ENCODE results near the gene SNAP25. TPM values are rescaled to one million over a fixed set of nuclear protein-coding genes. Genes with fewer than 3 reads are reported as not detected.

Gene SNAP25
- total and polyA plus RNA-seq, 10 of the 15 experiments (the other 5 are each of a cell fraction or from before 2014, with no cell fraction given): not detected

- no peak for ATAC-seq
- no peak overlapping the region for H2AFZ ChIP-seq (ENCODE audit: control insufficient read depth, low read depth, low read length)
- ChIA-PET CTCF (no interaction called here), POLR2A (no interaction called here), SMC1A (ENCODE audit: uncharacterized antibody, unreplicated experiment) (no interaction called here), RAD21 (ENCODE audit: unreplicated experiment) (no interaction called here)
- H3K27me3 ChIP-seq (replicated peaks in 1 of 2; ENCODE audit: control insufficient read depth in 2 of 2, insufficient read depth in 2 of 2, low read length in 1 of 2): no peaks in the 10 kb centered on the region
- H3K4me2 ChIP-seq (ENCODE audit: control insufficient read depth, insufficient read depth): no peak overlapping the region
- in situ Hi-C loops (cut with MboI): no loop called here
- intact Hi-C loops (cut with micrococcal nuclease; ENCODE audit: unreplicated experiment): no loop called here
- no peak overlapping the region for H3K4me3 ChIP-seq
- DNase-seq (ENCODE audit: low read depth, low spot score): no peak
- H4K20me1 ChIP-seq (ENCODE audit: control insufficient read depth, insufficient read depth): no peaks in the 10 kb centered on the region
- no peaks in the 10 kb centered on the region for H3K9me3 ChIP-seq (replicated peaks; ENCODE audit: control insufficient read depth, insufficient read depth, low read length)
- no peak for FAIRE-seq
- no peaks in the 10 kb centered on the region for H3K79me2 ChIP-seq (ENCODE audit: control insufficient read depth, insufficient read depth, low read length)
- H3K36me3 ChIP-seq (ENCODE audit: control insufficient read depth in 2 of 2, insufficient read depth in 2 of 2, low read length in 1 of 2): no peaks in the 10 kb centered on the region
- H3K9ac ChIP-seq (ENCODE audit: control insufficient read depth, insufficient read depth, low read length): no peak overlapping the region
- no peak overlapping the region for H3K27ac ChIP-seq (ENCODE audit: control insufficient read depth, insufficient read depth)
- no peak for TF ChIP-seq BHLHE40 (IDR thresholded peaks at IDR 0.05; ENCODE audit: borderline replicate concordance in 1 of 2, low read depth in 2 of 2, low read length in 1 of 2)
- no peak for TF ChIP-seq MEF2A (IDR thresholded peaks at IDR 0.05; ENCODE audit: insufficient read depth, low read depth, low read length)
- TF ChIP-seq SRF (IDR thresholded peaks at IDR 0.05; ENCODE audit: low read depth in 2 of 2, low read length in 2 of 2): no peak
- no peak for TF ChIP-seq POLR2AphosphoS2 (IDR thresholded peaks at IDR 0.05; ENCODE audit: low read depth, low read length)
- TF ChIP-seq RELA (IDR thresholded peaks at IDR 0.05; ENCODE audit: borderline replicate concordance, partially characterized antibody): no peak
- TF ChIP-seq POU2F2 (IDR thresholded peaks at IDR 0.05; ENCODE audit: borderline replicate concordance, low read depth, low read length): no peak
- TF ChIP-seq SUPT20H (IDR thresholded peaks at IDR 0.05; ENCODE audit: borderline replicate concordance, control insufficient read depth, low read depth, low read length): no peak
- TF ChIP-seq SKIL (IDR thresholded peaks at IDR 0.05; ENCODE audit: low read depth, poor library complexity, severe bottlenecking): no peak
- no peak for TF ChIP-seq PRDM15 (CRISPR knock-in tag; IDR thresholded peaks at IDR 0.05)
- no peak for TF ChIP-seq REST (IDR thresholded peaks at IDR 0.05; ENCODE audit: low read depth, low read length)
- TF ChIP-seq HDAC2 (IDR thresholded peaks at IDR 0.05): no peak
- no peaks in the 10 kb centered on the region for H3K4me1 ChIP-seq (ENCODE audit: control insufficient read depth, insufficient read depth, low read length)
- BruUV-seq (replicated peaks): no TSS peak
Measured at GRCh38 chr20:10200330-10200729, 18.3 kb upstream of the SNAP25 start.
